Activated CD8-positive, alpha-beta memory T cell treated with anti-CD3 and anti-CD28 coated beads, Interleukin-2, amount 50 U/mL, for 24 hours (primary cell): ENCODE results near the gene SNTN.
"Not testable (repeated sequence)": the region's sequence is repeated elsewhere in the genome, so short reads cannot be mapped to it uniquely, and the experiment has no call there.

Experiments used
- DNase-seq: peaks from one replicate; pipeline ENCODE4 v3.0.0-alpha.2; 2020; ENCODE audit errors: extremely low read depth

Gene SNTN

GRCh38 chr3:63652066-63652725, at the start of gene SNTN:
Gene SNTN, plus strand, starts transcription at chr3:63652675. Its CDS starts 13 bp downstream, at chr3:63652688.
- no peak for DNase-seq

DNA sequence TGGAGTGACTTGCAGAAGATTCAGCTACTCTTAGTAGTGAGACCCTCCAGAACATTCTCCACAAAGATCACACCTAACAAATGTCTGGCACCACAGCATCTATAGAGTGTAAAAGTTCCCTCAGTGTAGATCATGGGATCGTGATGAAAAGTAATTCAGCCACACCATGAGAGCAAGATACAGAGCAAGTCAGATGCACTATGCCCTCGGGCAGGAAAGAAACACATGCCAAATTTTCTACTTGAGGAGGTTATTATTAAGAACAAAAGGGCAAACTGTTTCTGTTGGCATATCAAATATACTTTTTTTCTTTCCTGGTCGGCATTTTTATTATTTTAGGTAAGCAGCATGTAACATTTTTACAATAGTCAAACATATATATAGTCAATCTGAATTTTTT, 44.8 kb upstream of the SNTN start:
- DNase-seq: no peak

GRCh38 chr3:63609408-63609807, 43.1 kb upstream of the SNTN start:
- DNase-seq: no peak

GRCh38 chr3:63609834-63610233, 42.6 kb upstream of the SNTN start:
- no peak for DNase-seq

- no peak for DNase-seq
These were observed 41.1 kb upstream of the SNTN start for GRCh38 chr3:63611382-63611781.

DNA sequence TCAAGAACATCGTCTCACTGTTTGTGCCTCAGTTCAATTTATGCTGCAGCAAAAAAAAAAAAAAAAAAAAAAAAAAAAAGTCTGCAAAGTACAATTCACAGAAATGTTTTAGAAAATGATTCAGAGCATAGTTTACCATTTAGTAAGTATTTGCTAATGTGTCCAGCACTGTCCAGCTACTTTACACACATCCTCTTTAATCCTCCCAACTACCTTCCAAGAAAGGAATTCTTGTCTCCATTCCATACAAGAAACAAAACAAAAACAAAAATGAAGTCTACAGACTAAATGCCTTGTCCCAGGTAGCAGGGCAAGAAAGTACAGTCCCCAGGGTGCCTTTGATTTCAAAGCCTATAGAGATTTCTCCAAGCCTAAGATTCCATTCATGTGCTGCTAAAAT, 38.9 kb upstream of the SNTN start:
- no peak for DNase-seq

DNA sequence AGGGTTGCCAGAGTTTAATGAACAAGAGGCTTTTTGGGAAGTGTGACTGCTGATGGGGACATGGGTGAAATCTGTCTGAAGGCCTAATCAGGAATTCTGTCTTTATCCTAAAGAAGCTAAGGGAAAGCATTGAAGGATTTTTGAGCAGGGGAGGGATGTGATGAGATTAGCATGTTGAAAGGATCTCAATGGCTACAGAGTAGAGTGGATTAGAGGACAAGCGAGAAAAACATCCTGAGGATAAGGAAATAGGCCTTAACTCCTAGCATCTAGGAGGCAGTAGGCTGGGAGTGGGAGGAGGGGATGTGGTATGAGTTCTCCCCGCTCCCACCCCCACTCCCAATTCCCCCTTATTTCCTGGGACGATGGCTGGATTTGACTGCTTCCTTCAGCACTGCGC, 35.1 kb upstream of the SNTN start:
- no peak for DNase-seq

GRCh38 chr3:63624941-63625560, 27.4 kb upstream of the SNTN start:
- no peak for DNase-seq

DNA sequence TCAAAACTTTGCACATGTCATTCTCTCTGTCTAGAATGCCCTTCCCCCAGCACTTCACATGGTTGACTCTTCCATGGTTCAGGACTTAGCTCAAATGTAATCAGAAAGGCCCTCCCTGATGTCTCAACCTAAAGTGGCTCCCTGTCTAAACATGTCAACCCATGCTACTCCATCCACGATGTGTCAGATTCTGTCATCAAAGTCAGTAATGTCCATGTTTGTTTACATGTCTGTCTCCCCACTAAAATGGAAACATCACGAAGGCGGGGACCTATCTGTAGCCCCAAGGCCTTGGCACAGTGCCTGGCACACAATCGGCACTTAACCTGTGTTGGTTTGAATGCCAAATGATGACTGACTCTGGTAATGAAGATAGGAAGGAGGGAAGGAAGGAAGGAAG, 20.8 kb upstream of the SNTN start:
- DNase-seq: no peak

- no peak for DNase-seq
These were observed 17.3 kb upstream of the SNTN start for GRCh38 chr3:63635186-63635585.

DNA sequence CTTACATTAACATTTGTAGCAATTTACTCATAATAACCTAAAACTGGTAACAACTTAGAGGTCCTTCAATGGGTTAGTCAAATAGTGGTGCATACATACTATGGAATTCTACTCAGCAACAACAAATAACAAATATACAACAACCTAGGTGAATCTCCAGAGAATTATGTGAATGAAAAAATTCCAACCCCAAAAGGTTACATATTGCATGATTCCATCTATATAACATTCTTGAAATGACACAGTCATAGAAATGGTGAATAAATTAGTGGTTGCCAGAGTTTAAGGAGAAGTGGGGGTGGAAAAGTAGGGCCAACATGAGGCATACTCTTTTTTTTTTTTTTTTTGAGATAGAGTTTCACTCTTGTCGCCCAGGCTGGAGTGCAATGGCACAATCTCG, 12.7 kb upstream of the SNTN start:
- DNase-seq: no peak

- no peak for DNase-seq
These were observed 10.0 kb upstream of the SNTN start for GRCh38 chr3:63642488-63642887.

- DNase-seq: no peak
These were observed 8.2 kb upstream of the SNTN start for GRCh38 chr3:63644212-63644797.

DNA sequence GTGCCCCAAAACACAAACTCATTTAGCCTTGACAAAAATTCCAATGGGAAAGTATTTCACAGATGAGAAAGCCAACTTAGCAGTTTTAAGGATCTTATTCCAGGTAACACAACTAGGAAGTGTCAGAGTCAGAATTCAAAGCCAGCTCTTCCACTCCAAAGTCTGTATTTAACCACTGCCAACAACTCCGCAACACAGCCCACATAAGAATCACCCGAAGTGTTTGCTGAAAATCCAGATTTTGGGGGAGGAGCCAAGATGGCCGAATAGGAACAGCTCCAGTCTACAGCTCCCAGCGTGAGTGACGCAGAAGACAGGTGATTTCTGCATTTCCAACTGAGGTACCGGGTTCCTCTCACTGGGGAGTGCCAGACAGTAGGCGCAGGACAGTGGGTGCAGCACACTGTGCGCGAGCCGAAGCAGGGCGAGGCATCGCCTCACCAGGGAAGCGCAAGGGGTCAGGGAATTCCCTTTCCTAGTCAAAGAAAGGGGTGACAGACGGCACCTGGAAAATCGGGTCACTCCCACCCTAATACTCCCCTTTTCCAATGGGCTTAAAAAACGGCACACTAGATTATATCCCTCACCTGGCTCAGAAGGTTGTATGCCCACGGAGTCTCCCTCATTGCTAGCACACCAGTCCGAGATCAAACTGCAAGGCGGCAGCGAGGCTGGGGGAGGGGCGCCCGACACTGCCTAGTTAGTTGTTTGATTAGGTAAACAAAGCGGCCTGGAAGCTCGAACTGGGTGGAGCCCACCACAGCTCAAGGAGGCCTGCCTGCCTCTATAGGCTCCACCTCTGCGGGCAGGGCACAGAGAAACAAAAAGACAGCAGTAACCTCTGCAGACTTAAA, 7.3 kb upstream of the SNTN start:
- DNase-seq: not testable (repeated sequence)

DNA sequence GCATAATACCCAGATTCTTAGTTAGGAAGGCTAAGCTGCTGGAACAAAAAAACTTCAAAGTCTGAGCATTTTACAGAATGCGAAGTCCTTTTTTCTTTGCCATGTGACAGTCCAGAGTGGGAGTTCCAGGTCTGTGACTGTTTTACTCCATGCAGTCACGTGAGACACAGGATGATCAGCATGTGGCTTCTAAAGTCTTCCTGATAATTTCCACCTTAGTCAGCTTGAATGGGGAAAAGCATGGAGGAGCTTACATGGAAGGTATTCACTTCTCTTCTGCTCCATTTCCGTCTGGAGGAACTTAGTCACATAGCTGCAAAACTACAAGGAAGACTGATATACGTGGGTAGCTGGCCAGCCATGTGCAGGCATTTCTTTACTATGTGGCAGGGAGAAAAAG, 1.7 kb downstream of the SNTN start:
- DNase-seq: no peak

- DNase-seq: no peak
These were observed 2.5 kb downstream of the SNTN start for GRCh38 chr3:63654931-63655330.

- DNase-seq: no peak
These were observed 3.0 kb downstream of the SNTN start for GRCh38 chr3:63655519-63655918.

DNA sequence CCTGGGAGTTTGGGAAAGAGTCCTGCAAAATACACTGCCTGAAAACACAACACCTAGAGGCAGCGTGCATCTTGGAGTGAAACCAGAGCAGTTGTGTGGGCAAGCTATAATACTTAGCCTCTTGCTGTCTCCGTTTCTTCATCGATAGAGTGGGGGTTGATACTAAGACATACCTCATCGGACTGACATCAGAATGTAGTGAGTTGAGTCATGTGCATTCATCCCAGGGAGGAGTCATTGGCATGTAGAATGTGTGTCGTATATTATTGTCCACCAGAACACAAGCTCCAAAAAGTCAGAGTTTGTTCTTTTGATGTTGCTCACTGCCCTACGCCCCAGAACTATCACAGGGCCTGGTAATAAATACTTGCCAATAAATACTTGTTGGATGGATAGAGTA, 4.3 kb downstream of the SNTN start:
- no peak for DNase-seq

GRCh38 chr3:63661242-63661641, 8.8 kb downstream of the SNTN start:
- DNase-seq: no peak

DNA sequence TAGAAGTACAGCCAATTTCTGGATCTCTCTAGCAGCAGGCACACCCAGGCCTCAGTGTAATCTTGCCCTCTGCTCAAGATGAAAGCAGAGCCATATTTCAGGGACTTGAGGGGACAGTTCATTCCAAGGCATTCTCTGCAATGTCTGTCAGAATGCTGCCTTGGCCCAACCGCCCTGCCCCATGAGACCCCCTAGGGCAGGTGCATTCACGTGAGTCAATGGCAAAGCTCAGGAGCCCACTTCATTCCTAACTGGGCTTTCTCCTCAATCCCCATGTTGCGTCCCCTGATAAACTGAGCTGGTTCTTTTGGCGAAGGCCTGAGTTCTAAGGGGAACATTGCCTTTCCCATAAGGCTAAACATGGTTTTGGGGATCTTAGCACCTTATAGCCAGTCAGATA, 9.5 kb downstream of the SNTN start:
- no peak for DNase-seq

GRCh38 chr3:63662500-63662899, 10.0 kb downstream of the SNTN start:
- DNase-seq: no peak

DNA sequence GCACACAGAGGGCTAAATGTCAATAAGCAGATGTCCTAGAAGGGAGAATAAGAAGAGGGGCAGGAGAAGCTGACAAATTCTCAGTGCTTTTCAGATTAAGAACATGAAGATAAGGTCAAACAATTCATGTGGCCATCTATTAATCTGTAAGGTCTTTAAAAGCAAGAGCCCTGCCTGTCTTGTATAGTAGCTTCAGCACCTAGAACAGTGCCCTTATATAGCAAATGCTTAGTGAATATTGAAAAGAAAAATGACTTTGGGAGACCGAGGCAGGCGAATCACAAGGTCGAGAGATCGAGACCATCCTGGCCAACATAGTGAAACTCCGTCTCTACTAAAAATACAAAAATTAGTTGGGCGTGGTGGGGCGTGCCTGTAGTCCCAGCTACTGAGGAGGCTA, 18.1 kb downstream of the SNTN start:
- DNase-seq: no peak

DNA sequence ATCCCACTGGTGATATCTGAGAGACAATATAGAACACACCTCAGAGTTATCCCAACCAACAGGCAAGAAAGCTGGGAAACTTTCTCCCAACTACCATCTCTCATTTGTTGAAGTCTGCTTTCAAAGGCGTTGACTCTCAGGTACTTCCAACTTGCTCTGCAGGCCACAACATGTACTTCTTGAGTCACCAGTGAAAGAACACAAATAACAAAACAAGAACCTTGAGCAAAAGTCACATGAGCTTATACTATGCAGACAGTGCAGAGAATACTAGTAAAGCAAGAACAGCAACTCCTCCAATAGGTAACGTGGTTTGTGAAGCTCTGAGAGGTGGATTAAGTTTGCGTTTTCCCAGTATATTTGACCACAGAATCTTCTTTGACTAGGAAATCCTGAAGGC, 20.6 kb downstream of the SNTN start:
- no peak for DNase-seq
